HG03280 (cell line): ENCODE results near the gene ZDBF2.
"Not testable (repeated sequence)": the region's sequence is repeated elsewhere in the genome, so short reads cannot be mapped to it uniquely, and the experiment has no call there.

Experiments used
- ATAC-seq: cut with Tn5 transposase; IDR thresholded peaks from one replicate; pipeline ENCODE4 v1.9.1; 2021; ENCODE audit warnings: mild to moderate bottlenecking, moderate library complexity; ENCODE audit not compliant: unreplicated experiment

ZDBF2 gene

GRCh38 chr2:206258615-206259014 lies 15.8 kb upstream of the ZDBF2 start:
- not testable (repeated sequence) for ATAC-seq

GRCh38 chr2:206259376-206260187 lies 14.9 kb upstream of the ZDBF2 start:
- no peak for ATAC-seq

DNA sequence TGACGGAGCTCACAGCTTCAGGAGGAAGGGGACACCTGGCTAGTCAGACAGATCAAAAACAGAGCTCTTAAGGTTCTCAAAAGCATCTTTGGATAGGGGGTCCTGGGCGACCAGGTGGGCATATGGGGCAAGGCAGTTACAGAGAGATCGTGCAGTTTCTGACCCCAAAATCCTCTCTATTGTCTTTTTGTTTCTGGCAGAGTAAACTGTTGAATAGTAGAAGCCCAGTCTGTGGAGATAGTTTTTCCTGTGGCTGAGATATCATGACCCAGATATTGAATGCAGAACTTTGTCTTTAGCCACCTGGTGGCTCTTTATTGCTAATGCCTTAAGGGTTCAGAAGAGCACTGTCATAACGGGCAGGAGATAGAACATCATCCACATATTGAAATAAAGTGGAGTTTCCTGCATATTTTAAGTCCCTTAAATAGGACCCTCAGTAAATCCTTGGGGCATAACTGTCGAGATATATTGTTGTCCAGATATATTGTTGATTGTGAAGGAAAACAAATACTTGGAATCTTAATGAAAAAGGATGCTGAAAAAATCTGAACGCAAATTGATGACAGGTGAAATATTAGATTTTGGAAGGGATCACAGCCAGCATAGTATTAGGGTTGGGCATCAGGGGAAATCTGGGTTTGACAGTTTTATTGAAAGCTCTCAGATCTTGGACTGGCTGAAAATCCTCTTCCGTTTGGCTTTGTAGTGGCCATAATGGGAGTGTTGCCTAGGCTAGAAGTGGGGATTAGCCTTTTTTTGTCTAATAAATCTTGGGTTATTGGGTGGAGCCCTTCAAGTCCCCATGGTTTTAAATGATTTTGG lies 14.1 kb upstream of the ZDBF2 start:
- ATAC-seq, result peak; percentile 90

DNA sequence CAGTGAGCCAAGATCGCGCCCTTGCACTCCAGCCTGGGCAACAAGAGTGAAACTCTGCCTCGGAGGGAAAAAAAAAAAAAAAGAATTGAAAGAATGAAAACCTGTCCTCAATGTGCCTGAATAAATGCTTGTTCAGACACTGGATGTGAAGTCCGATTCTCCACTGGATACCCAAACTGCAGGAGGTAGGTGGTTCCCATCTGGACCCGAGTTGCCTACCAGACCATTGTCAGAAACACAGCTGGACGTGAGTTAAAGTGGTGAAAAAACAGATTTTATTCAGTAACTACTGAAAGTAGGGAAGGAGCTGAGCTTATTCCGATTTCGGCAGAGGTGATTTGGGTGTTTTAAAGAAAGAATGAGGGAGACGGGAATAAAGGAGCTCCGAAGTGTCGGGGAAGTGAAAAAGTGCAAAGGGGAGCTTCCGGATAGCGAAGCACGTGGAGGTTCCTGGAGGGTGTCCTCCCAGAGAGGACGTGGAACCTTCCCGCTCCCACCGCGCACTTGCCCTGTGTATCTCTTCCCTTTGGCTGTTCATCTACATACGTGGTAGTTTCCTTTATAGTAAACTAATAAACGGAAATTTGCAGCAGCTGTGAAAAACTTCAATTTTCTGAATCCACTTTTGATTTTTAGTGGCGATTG lies 10.4 kb upstream of the ZDBF2 start:
- no peak for ATAC-seq

- no peak for ATAC-seq
Measured at GRCh38 chr2:206266130-206267125, 8.0 kb upstream of the ZDBF2 start.

DNA sequence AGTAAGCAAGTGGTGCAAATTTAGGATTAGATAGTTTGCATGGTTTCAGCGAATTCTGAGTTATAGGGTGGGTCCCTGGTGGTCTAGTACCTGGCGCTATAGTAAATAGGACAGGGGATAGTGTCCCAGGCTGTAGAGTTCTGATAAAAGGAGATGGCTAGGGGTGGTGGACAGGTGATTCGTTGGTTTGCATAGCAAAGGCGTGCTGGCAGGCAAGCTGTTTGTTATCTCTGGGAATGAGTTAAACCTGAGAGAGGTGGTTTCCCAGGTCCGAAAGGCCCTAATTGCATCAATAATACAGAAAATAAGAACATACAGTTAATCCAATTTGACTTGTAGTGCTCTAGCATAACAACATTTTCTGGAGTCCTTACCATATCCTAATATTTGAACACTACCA lies 6.9 kb upstream of the ZDBF2 start:
- no peak for ATAC-seq

DNA sequence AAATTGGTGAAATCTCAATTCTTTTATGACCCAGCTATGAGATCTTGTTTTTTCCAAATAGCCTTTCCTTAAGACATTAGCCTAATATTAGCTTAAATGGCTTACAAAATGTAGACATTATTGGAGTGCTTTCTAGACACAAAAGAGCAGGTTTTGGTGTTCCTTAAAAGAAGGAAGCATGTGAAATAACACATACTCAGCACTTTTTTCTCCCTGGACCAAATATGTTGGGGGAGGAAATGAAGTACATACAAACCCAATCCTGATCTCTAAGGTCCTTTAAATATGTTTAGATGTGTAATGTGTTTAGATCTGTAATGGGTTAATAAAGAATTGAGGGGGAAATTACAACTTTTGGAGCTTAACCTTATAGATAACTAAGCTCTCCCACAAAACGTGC lies 3.4 kb upstream of the ZDBF2 start:
- no peak for ATAC-seq

DNA sequence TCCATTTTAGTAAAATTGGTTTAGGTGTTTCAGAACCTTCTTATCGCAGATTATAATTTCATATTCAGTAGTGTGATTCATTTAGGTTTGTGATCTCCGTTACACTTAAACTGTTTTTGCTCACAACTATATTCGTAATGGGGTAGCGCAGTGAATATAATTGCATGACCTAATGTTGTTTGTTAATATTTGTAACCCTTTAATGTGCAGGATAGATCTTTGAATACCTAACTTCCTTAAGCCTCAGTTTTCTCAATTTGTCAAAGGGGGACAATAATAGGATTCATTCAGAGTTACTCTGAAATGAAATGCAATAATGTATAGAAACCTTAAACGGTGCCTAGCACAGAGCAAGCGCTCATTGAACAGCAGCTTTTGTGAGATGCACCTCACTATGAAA lies 558 bp upstream of the ZDBF2 start:
- no peak for ATAC-seq

DNA sequence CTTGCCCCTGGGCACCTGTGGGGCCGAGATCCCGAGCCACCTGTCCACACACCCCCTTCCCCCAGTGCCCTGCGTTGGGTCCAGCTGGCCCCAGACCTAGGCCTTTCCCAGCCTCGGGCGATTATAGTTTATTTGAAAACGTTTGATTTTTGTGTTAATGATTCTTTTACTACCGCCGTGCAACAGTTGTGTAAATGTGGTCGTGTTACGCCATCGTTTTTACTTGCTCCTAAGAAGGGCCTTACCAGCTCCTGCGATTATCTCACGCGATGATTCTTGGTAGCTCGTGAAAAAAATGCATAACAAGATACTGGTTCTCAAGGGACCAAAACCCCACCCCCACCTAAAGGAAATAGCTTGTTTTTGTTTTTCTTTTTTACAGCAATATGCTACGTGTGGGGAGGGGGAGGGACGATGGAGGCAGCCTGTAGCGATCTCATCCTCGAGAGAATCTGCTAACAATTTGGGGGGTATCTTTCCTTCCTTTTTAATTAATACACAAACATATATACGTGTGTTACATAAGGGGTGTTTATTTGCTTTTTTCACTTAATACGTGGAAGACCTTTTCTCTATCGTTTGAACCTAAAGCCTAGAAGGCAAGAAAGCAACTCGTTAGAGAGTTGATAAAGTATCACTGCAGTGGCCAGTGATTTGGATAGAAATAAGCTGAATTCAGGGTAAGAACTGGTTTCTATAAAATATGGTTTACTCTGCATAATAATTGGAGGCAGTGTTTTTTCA lies 1.0 kb downstream of the ZDBF2 start:
- ATAC-seq, result peak; percentile 34

DNA sequence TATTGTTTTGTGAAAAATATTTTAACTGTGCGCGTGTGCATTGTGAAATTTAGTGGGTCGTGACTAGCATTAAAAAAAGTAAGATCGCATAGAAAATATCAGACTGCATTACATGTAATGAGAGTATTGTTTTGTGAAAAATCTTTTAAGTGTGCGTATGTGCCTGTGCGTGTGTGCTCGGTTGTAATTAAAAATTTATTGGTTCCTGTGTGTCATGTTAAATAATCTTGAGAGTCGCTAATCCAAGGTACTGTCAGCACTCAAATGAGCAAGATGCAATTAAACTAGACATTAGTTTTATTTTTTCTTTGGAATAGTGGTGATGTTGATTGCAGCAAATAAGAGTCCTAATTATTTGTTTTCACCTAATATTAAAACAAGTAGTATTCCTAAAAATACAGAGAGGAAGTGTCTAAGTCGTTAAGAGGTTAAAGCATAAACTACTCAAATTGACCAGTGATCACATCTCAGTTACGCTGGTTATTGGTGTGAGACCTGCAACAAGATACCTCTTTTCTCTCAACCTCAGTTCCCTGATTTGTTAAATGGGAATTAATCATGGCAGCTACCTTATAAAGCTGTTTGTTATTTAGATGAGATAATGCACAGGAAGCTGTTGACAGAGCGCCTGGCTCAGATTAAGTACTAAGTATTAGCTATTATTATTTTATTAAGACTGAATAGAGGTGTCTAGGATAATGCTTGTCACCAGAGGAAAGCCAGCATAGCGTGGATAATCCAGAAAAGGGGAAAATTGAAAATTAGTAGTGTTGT lies 1.9 kb downstream of the ZDBF2 start:
- ATAC-seq, result no peak

DNA sequence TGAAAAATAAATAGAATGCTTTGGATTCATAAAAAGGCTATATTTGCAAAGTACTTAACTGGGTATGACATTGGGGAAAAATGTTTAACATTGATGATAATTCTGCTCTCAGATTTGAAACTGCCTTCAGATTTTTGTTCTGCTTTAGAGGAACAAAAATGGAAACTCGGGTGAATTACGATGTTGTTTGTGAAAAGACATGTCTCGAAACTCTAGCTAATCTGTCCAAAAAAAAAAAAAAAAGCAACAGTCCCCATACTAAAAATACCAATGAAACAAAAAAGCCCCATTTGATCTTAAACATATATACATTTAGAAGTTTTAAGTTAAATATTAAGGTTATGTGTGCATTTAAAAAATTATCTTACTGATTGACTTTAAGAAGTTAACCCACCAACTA lies 3.0 kb downstream of the ZDBF2 start:
- ATAC-seq, result no peak

- ATAC-seq, result no peak
Measured at GRCh38 chr2:206282746-206283145, 8.3 kb downstream of the ZDBF2 start.

DNA sequence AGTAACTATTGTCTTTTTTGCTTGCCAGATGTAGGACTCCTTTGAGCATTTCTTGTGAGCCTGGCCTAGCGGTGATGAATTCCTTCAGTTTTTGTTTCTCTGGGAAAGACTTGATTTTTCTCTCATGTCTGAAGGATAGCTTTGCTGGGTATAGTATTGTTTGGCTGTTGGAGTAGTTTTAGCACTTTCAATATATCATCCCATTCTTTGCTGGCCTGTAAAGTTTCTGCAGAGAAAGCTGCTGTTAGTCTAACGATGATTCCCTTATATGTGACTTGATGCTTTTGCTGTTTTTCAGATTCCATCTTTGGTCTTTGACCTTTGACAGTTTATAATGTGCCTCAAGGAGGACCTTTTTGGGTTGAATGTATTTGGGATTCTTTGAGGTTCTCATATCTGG lies 12.7 kb downstream of the ZDBF2 start:
- ATAC-seq, result no peak

DNA sequence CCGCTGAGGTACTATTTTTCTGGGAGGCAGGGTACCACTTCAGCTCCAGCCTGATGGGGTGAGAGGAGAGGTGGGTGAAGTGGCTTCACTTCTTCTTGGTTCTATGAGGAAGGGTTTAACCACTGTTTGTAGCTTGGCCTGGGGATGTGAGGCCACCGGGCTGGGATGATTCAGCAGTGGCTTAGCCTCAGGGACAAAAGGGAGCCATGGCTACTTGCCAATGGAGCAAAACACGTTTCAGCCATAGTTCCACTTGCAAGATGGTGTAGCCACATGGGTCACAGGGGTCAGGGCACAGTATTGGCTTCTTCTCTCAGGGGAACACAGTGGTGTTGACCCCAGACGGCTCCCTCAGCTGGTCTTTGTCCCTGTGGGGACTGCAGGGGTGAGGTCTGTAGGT lies 14.9 kb downstream of the ZDBF2 start:
- no peak for ATAC-seq

DNA sequence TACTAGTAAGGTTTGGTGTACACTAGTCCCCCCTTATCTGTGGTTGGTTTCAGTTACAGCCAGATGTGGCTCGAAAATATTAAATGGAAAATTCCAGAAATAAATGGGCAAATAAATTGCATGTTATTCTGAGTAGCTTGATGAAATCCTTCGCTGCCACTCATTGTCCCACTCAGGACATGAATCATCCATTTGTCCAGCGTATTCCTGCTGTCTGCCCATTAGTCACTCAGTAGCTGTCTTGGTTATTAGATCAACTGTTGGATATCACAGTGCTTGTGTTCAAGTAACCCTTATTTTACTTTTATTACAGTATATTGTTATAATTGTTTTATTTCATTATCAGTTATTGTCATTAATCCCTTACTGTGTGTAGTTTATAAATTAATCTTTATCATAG lies 21.7 kb downstream of the ZDBF2 start:
- no peak for ATAC-seq

DNA sequence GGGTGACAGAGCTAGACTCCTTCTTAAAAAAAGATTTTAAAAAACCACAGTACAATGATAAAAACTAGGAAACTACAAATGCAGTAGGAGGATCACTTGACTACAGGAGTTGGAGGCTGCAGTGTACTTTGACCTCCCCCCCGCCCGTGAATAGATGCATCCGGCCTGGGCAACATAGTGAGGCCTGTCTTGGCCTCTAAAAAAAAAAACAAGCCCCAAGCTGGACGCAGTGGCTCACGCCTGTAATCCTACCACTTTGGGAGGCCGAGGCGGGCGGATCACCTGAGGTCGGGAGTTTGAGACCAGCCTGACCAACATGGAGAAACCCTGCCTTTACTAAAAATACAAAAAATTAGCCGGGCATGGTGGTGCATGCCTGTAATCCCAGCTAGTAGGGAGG lies 25.1 kb downstream of the ZDBF2 start:
- not testable (repeated sequence) for ATAC-seq

- no peak for ATAC-seq
Measured at GRCh38 chr2:206305523-206306245, 31.2 kb downstream of the ZDBF2 start.

DNA sequence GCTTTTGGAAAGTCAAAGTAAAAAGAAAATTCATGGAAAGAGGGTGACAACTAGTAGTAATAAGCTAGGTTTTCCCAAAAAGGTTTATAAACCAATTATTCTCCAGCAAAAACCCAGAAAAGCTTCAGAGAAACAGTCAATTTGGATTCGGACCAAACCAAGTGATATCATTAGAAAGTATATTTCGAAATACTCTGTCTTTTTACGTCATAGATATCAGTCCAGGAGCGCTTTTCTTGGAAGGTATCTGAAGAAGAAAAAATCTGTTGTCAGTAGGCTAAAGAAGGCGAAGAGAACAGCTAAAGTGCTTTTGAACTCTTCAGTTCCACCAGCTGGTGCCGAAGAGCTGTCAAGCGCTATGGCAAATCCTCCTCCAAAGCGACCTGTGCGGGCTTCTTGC lies 36.6 kb downstream of the ZDBF2 start:
- ATAC-seq, result no peak
